Mesothelial cell of epicardium (in vitro differentiated cells): ENCODE data around the gene DBP. TPM values are rescaled to one million over a fixed set of nuclear protein-coding genes. Genes with fewer than 3 reads are reported as not detected.
A peak's percentile ranks its signal among the peaks of the same experiment; 100 is the strongest.
"Not testable (repeated sequence)": the region's sequence is repeated elsewhere in the genome, so short reads cannot be mapped to it uniquely, and the experiment has no call there.

Experiments
- DNase-seq, 2 experiments: peaks; one replicate each; pipeline ENCODE4 v3.0.0; 2021; ENCODE audit warnings: low spot score in 2 of 2; ENCODE audit not compliant: unreplicated experiment in 2 of 2
- H3K27ac Mint-ChIP-seq: 2 replicates; pipeline ENCODE4 v1.8.0; 2021; ENCODE audit warnings: mixed read lengths
- H3K27me3 Mint-ChIP-seq: 2 replicates; pipeline ENCODE4 v1.8.0; 2021; ENCODE audit warnings: low read depth, mixed read lengths
- H3K36me3 Mint-ChIP-seq: 2 replicates; pipeline ENCODE4 v1.8.0; 2021; ENCODE audit warnings: mixed read lengths
- H3K4me1 Mint-ChIP-seq: 2 replicates; pipeline ENCODE4 v1.8.0; 2021; ENCODE audit warnings: mixed read lengths
- H3K4me3 Mint-ChIP-seq: 2 replicates; pipeline ENCODE4 v1.8.0; 2021; ENCODE audit warnings: mild to moderate bottlenecking, moderate library complexity, mixed read lengths
- H3K9me3 Mint-ChIP-seq: 2 replicates; pipeline ENCODE4 v1.8.0; 2021; ENCODE audit warnings: mixed read lengths
- total RNA-seq: library from RNA; stranded (reverse); gene quantifications from 3 replicates; pipeline ENCODE4 v1.2.1, GENCODE V29; 2021
- TF ChIP-seq, protein P1 (sequence below): fragments of 200-600 bp; sonication (generic); IDR thresholded peaks from one replicate; pipeline ENCODE4 v1.5.0; 2021; ENCODE audit warnings: antibody characterized with exemption; ENCODE audit not compliant: unreplicated experiment

The DBP gene
- total RNA-seq, 1 donor from 2014 or later, result 13.1 TPM

DNA sequence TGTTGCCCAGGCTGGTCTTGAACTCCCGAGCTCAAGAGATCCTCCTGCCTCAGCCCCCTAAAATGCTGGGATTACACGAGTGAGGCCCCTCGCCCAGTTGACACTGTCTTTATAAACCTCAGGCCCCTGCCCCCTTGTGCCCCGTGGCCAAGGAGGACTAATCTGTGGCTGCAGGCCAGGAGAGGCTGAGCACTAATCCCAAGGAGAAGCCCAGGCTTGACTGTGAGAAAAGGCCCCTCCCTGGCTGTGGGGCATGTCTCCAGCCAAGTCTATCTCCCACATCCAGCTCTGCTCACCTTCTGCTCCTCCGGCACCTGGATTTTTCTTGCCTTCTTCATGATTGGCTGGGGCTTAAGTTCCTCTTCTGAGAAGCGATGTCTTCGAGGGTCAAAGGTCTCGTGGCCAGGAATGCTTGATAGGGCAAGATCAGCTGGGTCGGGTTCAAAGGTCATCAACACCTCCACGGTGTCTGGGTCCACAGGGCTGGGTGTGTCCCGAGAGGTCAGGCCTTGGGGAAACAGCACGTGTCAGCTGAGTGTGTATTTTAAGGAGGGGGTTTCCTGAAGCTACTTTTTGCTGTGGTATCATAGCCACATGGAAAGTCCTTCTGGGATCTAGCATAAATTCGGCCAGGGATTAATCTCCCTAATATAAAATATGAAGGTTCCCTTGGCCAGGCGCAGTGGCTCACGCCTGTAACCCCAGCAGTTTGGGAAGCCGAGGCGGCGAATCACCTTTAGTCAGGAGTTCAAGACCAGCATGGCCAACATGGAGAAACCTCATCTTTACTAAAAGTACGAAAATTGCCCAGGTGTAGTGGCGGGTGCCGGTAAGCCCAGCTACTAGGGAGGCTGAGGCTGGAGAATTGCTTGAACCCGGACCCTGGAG, 3.8 kb downstream of the DBP start:
- H3K27ac Mint-ChIP-seq, result no peak overlapping the region
- H3K27me3 Mint-ChIP-seq, result no peaks in the 10 kb centered on the region
- no peak overlapping the region for H3K4me3 Mint-ChIP-seq
- peaks cover 38% of the 10 kb centered on the region for H3K4me1 Mint-ChIP-seq
- H3K36me3 Mint-ChIP-seq, result peaks cover 4% of the 10 kb centered on the region
- TF ChIP-seq, protein P1, sequence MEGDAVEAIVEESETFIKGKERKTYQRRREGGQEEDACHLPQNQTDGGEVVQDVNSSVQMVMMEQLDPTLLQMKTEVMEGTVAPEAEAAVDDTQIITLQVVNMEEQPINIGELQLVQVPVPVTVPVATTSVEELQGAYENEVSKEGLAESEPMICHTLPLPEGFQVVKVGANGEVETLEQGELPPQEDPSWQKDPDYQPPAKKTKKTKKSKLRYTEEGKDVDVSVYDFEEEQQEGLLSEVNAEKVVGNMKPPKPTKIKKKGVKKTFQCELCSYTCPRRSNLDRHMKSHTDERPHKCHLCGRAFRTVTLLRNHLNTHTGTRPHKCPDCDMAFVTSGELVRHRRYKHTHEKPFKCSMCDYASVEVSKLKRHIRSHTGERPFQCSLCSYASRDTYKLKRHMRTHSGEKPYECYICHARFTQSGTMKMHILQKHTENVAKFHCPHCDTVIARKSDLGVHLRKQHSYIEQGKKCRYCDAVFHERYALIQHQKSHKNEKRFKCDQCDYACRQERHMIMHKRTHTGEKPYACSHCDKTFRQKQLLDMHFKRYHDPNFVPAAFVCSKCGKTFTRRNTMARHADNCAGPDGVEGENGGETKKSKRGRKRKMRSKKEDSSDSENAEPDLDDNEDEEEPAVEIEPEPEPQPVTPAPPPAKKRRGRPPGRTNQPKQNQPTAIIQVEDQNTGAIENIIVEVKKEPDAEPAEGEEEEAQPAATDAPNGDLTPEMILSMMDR, result no peak
- no peaks in the 10 kb centered on the region for H3K9me3 Mint-ChIP-seq
- DNase-seq, result no peak

DNA sequence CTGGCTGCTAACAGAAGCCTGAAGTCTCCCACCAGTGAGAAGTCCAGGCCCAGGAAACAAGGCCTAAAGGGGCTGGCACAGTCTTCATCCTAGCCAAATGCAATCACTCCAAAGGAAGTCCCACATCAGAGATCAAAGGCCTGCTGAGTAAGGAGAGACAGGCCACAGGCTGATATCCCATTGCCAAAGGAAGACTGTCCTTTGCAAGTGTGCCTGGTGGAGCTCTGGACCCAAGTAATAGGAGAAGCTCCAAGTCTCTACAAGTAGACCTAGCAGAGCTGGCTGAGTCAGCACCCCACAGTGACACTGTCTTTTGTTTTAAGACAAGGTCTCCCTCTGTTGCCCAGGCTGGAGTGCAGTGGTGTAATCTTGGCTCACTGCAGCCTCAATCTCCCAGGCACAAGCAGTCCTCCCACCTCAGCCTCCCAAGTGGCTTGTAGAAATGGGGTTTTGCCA, 4.5 kb downstream of the DBP start:
- no peak for DNase-seq
- Mint-ChIP-seq H3K36me3 (peaks cover 3% of the 10 kb centered on the region), H3K4me1 (peaks cover 34% of the 10 kb centered on the region), H3K27ac (no peak overlapping the region), H3K4me3 (no peak overlapping the region), H3K27me3 (no peaks in the 10 kb centered on the region), H3K9me3 (no peaks in the 10 kb centered on the region)
- TF ChIP-seq, protein P1, result no peak

DNA sequence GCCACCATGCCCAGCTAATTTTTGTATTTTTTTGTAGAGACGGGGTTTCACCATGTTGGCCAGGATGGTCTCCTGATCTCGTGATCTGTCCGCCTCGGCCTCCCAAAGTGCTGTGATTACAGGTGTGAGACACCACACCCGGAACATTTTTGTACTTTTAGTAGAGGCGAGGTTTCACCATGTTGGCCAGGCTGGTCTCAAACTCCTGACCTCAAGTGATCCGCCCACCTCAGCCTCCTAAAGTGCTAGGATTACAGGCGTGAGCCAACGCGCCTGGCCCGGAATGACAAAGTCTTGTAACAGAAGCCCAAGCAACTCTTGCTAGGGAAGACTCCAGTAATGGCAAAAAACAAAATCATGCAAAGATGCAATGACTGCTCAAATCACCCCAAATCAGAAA, 4.9 kb downstream of the DBP start:
- peaks cover 32% of the 10 kb centered on the region for H3K4me1 Mint-ChIP-seq
- DNase-seq, H3K4me3 Mint-ChIP-seq, H3K36me3 Mint-ChIP-seq, H3K9me3 Mint-ChIP-seq, H3K27ac Mint-ChIP-seq, H3K27me3 Mint-ChIP-seq: not testable (repeated sequence)

DNA sequence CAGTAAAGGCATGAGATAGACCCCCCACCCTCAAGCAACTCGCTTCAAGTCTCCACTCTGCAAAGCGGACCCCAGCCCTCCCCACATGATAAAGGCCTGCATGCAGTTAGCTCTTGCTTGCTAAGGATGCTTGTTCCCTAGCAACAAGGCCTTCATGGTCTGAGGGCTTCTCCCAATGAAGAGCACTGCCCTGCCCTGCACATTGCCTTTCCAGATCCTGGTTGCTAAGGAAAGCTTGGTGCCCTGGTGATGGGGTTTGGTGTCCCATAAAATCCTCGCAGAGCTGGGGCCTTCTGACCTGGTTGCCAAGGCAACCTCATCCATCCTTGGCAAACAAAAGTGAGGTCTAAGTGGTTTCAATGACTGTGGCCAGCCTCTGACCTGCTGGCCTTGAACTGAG, 6.0 kb downstream of the DBP start:
- Mint-ChIP-seq H3K4me1 (peaks cover 32% of the 10 kb centered on the region), H3K4me3 (no peak overlapping the region), H3K27me3 (no peaks in the 10 kb centered on the region), H3K9me3 (no peaks in the 10 kb centered on the region), H3K36me3 (peaks cover 3% of the 10 kb centered on the region), H3K27ac (no peak overlapping the region)
- TF ChIP-seq, protein P1, result no peak
- no peak for DNase-seq

DNA sequence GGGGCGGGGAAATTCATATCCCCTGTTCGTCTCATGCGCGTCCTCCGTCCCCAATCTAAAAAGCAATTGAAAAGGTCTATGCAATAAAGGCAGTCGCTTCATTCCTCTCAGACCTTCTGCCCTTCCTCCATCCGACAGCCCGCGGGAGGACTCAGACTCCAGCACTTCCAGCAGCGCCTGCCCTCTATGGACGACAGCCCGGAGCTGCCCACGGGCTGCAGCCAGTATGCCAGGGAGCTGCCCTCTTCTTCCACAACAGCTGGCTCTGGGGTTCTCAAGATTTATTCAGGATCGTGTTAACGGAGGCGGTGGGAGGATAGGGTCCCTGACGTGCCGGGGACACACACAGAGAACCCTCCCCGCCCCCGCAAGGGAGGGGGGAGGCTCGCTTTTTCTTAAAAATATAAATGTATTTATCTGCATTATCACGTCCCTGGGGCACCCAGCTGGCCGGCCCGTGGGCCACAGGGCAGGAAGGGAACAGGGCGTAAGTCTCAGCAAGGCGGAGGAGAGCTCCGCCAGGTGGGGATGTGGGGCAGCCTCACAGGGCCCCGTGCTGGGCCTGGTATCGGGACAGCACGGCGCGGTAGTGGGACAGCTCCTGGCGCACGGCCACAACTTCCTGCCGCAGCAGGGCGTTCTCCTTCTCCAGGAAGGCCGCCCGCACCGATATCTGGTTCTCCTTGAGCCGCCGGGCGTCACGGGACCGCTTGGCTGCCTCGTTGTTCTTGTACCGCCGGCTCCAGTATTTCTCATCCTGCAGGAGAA, 6.7 kb downstream of the DBP start:
- peak in 1 of 2 experiments; percentile 61 for DNase-seq
- Mint-ChIP-seq H3K4me1 (peaks cover 29% of the 10 kb centered on the region), H3K27me3 (no peaks in the 10 kb centered on the region), H3K27ac (peak overlapping the region; percentile 86), H3K9me3 (no peaks in the 10 kb centered on the region), H3K4me3 (peak overlapping the region; percentile 57), H3K36me3 (peaks cover 3% of the 10 kb centered on the region)
- TF ChIP-seq, protein P1, result no peak
